CD4-positive, alpha-beta T cell treated with Interleukin-6 for 4 hours (primary cell): ENCODE measurements around the gene PAPOLG.
"Not testable (repeated sequence)": the region's sequence is repeated elsewhere in the genome, so short reads cannot be mapped to it uniquely, and the experiment has no call there.

Source experiments
- DNase-seq: peaks from one replicate; pipeline ENCODE4 v3.0.0-alpha.2; 2020; ENCODE audit warnings: mixed read lengths

The PAPOLG gene

GRCh38 chr2:60825666-60826065, 69.6 kb downstream of the PAPOLG start:
- no peak for DNase-seq

- no peak for DNase-seq
Measured at GRCh38 chr2:60826111-60826510, 70.0 kb downstream of the PAPOLG start.

- not testable (repeated sequence) for DNase-seq
Measured at GRCh38 chr2:60826860-60827259, 70.8 kb downstream of the PAPOLG start.

DNA sequence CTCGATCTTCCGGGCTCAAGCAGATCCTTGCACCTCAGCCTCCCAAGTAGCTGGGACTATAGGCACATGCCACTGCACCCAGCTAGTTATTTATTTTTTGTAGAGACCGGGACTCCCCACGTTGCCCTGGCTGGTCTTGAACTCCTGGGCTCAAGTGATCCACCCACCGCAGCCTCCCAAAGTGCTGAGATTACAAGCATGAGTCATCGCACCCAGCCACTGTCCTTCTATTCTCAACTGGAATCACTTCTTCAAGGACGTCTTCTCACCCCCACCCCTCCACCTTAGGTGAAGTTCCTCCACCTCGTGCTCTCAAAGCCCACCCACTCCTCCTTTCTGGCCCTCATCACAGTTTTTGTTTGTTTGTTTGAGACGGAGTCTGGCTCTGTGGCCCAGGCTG, 71.3 kb downstream of the PAPOLG start:
- DNase-seq = no peak

DNA sequence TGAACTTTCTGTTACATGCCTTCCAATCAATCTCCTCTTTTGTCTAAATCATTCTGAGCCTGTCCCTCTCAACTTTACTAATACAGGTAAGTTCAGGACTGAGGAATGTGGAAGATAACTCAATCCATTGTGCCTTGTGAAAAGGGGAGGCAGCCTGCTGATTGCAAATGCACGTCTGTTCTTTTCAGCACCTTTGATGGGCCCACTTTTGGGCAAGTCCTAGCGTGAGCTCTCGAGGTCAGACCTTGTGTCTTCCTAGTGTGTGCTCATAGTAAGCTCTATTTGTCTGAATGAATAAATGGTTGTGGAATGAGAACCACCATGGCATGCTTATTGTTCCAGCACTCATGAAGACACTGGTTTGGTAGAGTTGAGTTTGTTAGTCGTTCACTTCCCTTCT, 74.9 kb downstream of the PAPOLG start:
- DNase-seq = no peak

DNA sequence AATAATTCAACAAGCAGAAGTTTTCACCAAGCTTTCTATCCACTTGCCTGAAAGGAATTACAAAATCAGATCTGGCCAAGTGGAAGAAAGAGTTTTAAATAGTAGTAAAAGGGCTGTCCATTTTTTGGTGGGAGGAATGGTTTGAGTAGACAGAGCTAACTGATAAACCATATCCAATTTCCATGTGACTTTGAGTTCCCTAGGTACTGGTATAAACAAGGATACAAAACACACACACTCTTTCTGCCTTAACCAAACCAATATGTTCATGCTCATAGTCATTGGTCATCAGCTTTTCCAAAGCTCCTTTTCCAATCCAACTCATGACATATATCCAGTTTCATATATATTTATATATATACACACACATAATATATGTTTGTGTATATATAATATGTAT, 75.9 kb downstream of the PAPOLG start:
- no peak for DNase-seq

GRCh38 chr2:60832621-60833020, 76.6 kb downstream of the PAPOLG start:
- DNase-seq = no peak

- no peak for DNase-seq
Measured at GRCh38 chr2:60834270-60834717, 78.2 kb downstream of the PAPOLG start.

GRCh38 chr2:60836491-60836890, 80.4 kb downstream of the PAPOLG start:
- no peak for DNase-seq

- no peak for DNase-seq
Measured at GRCh38 chr2:60837123-60837522, 81.1 kb downstream of the PAPOLG start.

- DNase-seq = no peak
Measured at GRCh38 chr2:60838481-60838880, 82.4 kb downstream of the PAPOLG start.

GRCh38 chr2:60839126-60839813, 83.2 kb downstream of the PAPOLG start:
- no peak for DNase-seq

GRCh38 chr2:60840880-60841279, 84.8 kb downstream of the PAPOLG start:
- DNase-seq = no peak

DNA sequence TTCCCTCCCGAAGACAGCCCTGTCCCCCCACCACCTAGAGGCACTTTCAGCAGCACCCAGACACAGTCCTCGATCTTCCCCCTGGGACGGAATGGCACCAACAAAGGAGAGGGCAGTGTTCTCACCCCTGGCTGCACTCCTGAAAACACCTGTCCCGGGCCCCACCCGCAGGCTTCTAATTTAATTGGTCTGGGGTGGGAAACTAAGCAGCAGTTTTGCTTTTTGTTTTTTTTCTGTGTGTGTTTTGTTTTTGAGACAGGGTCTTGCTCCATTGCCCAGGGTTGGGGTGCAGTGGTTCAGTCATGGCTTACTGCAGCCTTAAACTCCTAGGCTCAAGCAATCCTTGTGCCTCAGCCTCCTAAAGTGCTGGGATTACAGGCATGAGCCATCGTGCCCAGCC, 86.9 kb downstream of the PAPOLG start:
- no peak for DNase-seq

DNA sequence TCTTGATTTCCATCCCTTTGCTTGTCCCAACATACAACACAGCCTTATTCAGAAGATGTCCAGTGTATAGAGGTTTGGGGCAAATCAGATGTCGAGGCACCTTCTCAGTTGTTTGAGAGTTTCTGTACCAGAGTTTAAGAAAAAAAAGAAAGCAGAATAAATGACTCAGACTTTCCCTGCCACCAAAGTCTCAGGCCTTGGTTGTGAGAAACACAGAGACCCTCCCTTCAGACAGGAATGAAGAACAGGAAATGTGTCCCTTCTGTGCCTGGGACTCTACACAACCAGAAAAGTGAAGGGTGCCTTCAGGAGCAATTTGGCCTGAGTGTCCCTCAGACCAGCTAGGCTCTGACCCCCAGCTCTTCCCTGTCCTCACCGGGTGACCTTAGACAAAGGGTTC, 88.0 kb downstream of the PAPOLG start:
- no peak for DNase-seq

DNA sequence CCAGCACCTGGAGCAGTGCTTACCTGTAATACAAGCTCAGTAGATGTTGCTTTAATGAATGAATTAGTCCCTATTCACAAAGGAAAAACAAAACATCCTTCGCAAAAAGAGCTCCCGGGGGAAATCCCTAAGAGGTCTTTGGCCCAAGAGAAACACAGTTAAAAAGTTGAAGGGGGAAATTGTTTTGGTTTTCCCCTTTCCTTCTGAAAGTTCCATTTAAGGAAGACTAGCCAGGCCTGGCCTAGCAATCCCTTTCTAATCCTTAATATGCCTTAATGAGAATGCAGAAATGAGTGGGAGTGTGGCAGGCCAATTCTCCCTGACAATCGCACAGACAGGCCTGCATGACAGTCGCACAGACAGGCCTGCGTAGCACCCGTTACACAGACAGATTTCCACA, 91.8 kb downstream of the PAPOLG start:
- DNase-seq = no peak
